Liver (tissue), 9 donors: ENCODE data around the gene MTRF1L. TPM values are rescaled to one million over a fixed set of nuclear protein-coding genes. Genes with fewer than 3 reads are reported as not detected.

Experiments used
- DNase-seq: peaks from one replicate; pipeline ENCODE4 v3.0.0-alpha.2; 2017; ENCODE audit warnings: low spot score
- H3K27ac ChIP-seq, 2 donors: one replicate each; pipeline ENCODE4 v1.7.0; 2013; ENCODE audit warnings: inconsistent platforms in 2 of 2, low read length in 2 of 2, control low read depth in 1 of 2, low read depth in 1 of 2, mild to moderate bottlenecking in 1 of 2
- H3K27me3 ChIP-seq, 4 donors: one replicate each; pipeline versions ENCODE4 v1.6.1 to v1.7.0; 2013; ENCODE audit warnings: low read length in 3 of 4, inconsistent platforms in 1 of 4, mild to moderate bottlenecking in 1 of 4, moderate library complexity in 1 of 4; ENCODE audit not compliant: control insufficient read depth in 4 of 4, insufficient read depth in 4 of 4
- H3K36me3 ChIP-seq, 4 donors: one replicate each; pipeline versions ENCODE4 v1.6.1 to v1.7.0; 2013; ENCODE audit warnings: low read length in 3 of 4, mild to moderate bottlenecking in 3 of 4, low read depth in 1 of 4, moderate library complexity in 1 of 4; ENCODE audit not compliant: control insufficient read depth in 4 of 4, insufficient read depth in 3 of 4
- H3K4me1 ChIP-seq, 4 donors: one replicate each; pipeline versions ENCODE4 v1.6.1 to v1.7.0; 2013; ENCODE audit warnings: low read length in 3 of 4, mild to moderate bottlenecking in 3 of 4, moderate library complexity in 1 of 4; ENCODE audit not compliant: control insufficient read depth in 4 of 4, insufficient read depth in 4 of 4
- H3K4me3 ChIP-seq, 3 donors: one replicate each; pipeline versions ENCODE4 v1.6.1 to v1.7.0; 2013; ENCODE audit warnings: low read length in 3 of 3, control low read depth in 1 of 3, low read depth in 1 of 3, mild to moderate bottlenecking in 1 of 3
- H3K9ac ChIP-seq, 2 donors: one replicate each; pipeline ENCODE4 v1.7.0; 2013; ENCODE audit warnings: low read length in 2 of 2, mild to moderate bottlenecking in 2 of 2, moderate library complexity in 2 of 2, control low read depth in 1 of 2, low read depth in 1 of 2
- H3K9me3 ChIP-seq, 4 donors: one replicate each; pipeline versions ENCODE4 v1.6.1 to v1.7.0; 2013; ENCODE audit warnings: low read length in 3 of 4; ENCODE audit not compliant: control insufficient read depth in 4 of 4
- ATF3 ChIP-seq: IDR thresholded peaks from 2 replicates; pipeline ENCODE4 v1.6.1; 2016; ENCODE audit warnings: antibody characterized with exemption
- CTCF ChIP-seq: fragments of 150-350 bp; IDR thresholded peaks from 2 replicates; pipeline ENCODE4 v1.5.1; 2017; ENCODE audit warnings: improper control_type of control experiment, low read depth, low read length; ENCODE audit not compliant: missing input control
- EGR1 ChIP-seq, 2 donors: IDR thresholded peaks; 2 replicates each; pipeline ENCODE4 v1.6.1; 2016 to 2018; ENCODE audit warnings: antibody characterized with exemption in 2 of 2, low read depth in 2 of 2
- FOXA1 ChIP-seq: IDR thresholded peaks from 2 replicates; pipeline ENCODE4 v1.6.1; 2016; ENCODE audit warnings: antibody characterized with exemption
- FOXA2 ChIP-seq: IDR thresholded peaks from 2 replicates; pipeline ENCODE4 v1.6.1; 2016; ENCODE audit warnings: antibody characterized with exemption
- GABPA ChIP-seq, 2 donors: IDR thresholded peaks in 1 of 2; conservative IDR thresholded peaks in 1 of 2; 2 replicates each; pipeline ENCODE4 v1.6.1; 2016; ENCODE audit warnings: antibody characterized with exemption in 2 of 2, mild to moderate bottlenecking in 1 of 2, moderate library complexity in 1 of 2
- HNF4A ChIP-seq, 2 donors: conservative IDR thresholded peaks; 2 replicates each; pipeline ENCODE4 v1.6.1; 2016; ENCODE audit warnings: antibody characterized with exemption in 2 of 2, mild to moderate bottlenecking in 2 of 2
- HNF4G ChIP-seq: IDR thresholded peaks from 2 replicates; pipeline ENCODE4 v1.6.1; 2016; ENCODE audit warnings: antibody characterized with exemption
- JUND ChIP-seq, 2 donors: IDR thresholded peaks; 2 replicates each; pipeline ENCODE4 v1.6.1; 2016; ENCODE audit warnings: antibody characterized with exemption in 2 of 2
- MAX ChIP-seq: IDR thresholded peaks from 2 replicates; pipeline ENCODE4 v1.6.1; 2016; ENCODE audit warnings: antibody characterized with exemption
- NR2F2 ChIP-seq: IDR thresholded peaks from 2 replicates; pipeline ENCODE4 v1.6.1; 2016; ENCODE audit warnings: antibody characterized with exemption
- RAD21 ChIP-seq, 2 donors: IDR thresholded peaks; 2 replicates each; pipeline ENCODE4 v1.6.1; 2016; ENCODE audit warnings: antibody characterized with exemption in 2 of 2, mild to moderate bottlenecking in 2 of 2
- REST ChIP-seq: IDR thresholded peaks from 2 replicates; pipeline ENCODE4 v1.6.1; 2016; ENCODE audit warnings: antibody characterized with exemption, mild to moderate bottlenecking
- RXRA ChIP-seq, 2 donors: IDR thresholded peaks; 2 replicates each; pipeline ENCODE4 v1.6.1; 2017 to 2018; ENCODE audit warnings: antibody characterized with exemption in 2 of 2, mild to moderate bottlenecking in 1 of 2
- SP1 ChIP-seq: IDR thresholded peaks from 2 replicates; pipeline ENCODE4 v1.6.1; 2018; ENCODE audit warnings: antibody characterized with exemption, mild to moderate bottlenecking
- TAF1 ChIP-seq: conservative IDR thresholded peaks from 2 replicates; pipeline ENCODE4 v1.6.1; 2016; ENCODE audit warnings: antibody characterized with exemption, mild to moderate bottlenecking
- YY1 ChIP-seq: IDR thresholded peaks from 2 replicates; pipeline ENCODE4 v1.6.1; 2016; ENCODE audit warnings: antibody characterized with exemption, mild to moderate bottlenecking
- ZBTB33 ChIP-seq: IDR thresholded peaks from 2 replicates; pipeline ENCODE4 v1.6.1; 2016; ENCODE audit warnings: antibody characterized with exemption
- WGBS: extraction: QIAGEN DNeasy Blood & Tissue Kit; methylation state at CpG from one replicate; pipeline ENCODE4 v1.1.7; 2013; 5-methylcytosine and 5-hydroxymethylcytosine counted together
- polyA plus RNA-seq, 2 donors: library from polyadenylated mRNA; stranded (reverse) in 1 of 2; unstranded in 1 of 2; fragments of 200-250 nt in 1 of 2; fragments of >200 nt in 1 of 2; fragmentation: Nextera tagmentation in 1 of 2; extraction: Ambion mirVana in 1 of 2; gene quantifications; one replicate each; pipeline versions ENCODE4 v1.2.1 to v1.2.3, GENCODE V29; 2013 to 2015
- total RNA-seq, 2 donors: library from RNA; depleted of rRNA; stranded (reverse); fragments of >200 nt; gene quantifications; one replicate each; pipeline ENCODE4 v1.2.3, GENCODE V29; 2014
- donor health status: healthy.
- donor health status: healthy.
- donor health status: healthy.
- donor health status: healthy.
- donor health status: healthy.

The MTRF1L gene
- total and polyA plus RNA-seq, 4 donors = 6.1 to 11.1 (median 8.4) TPM

GRCh38 chr6:152980656-152981055 lies 21.9 kb downstream of the MTRF1L start:
- Histone ChIP-seq H3K36me3 (no peaks in the 10 kb centered on the region), H3K4me1 (peaks cover 8 to 18% (median 13%) of the 10 kb centered on the region in 4 donors), H3K4me3 (no peak overlapping the region), H3K27me3 (no peaks in the 10 kb centered on the region), H3K9me3 (no peaks in the 10 kb centered on the region), H3K9ac (no peak overlapping the region), H3K27ac (no peak overlapping the region)
- WGBS = 85% methylated on average over 1 of the region's 1 CpG
- TF ChIP-seq FOXA1 (no peak), YY1 (no peak), NR2F2 (no peak), TAF1 (no peak), MAX (no peak), EGR1 (IDR thresholded peaks at IDR 0.05; ENCODE audit: low read depth in 2 of 2) (no peak), CTCF (no peak), ATF3 (no peak), RAD21 (IDR thresholded peaks at IDR 0.05) (no peak), SP1 (no peak), HNF4A (conservative IDR thresholded peaks at IDR 0.05) (no peak), JUND (IDR thresholded peaks at IDR 0.05) (no peak), ZBTB33 (no peak), RXRA (IDR thresholded peaks at IDR 0.05) (no peak), FOXA2 (no peak), GABPA (IDR thresholded peaks at IDR 0.05 in 1 of 2, conservative IDR thresholded peaks at IDR 0.05 in 1 of 2) (no peak), HNF4G (no peak), REST (no peak)
- DNase-seq = no peak
